ENCODE data around the gene LHX3. TPM values are rescaled to one million over a fixed set of nuclear protein-coding genes. Genes with fewer than 3 reads are reported as not detected.

LHX3 gene
- polyA plus RNA-seq, 2 of the 4 experiments (the other 2 are of a cell fraction) = 0.03 TPM; not detected in 1

DNA sequence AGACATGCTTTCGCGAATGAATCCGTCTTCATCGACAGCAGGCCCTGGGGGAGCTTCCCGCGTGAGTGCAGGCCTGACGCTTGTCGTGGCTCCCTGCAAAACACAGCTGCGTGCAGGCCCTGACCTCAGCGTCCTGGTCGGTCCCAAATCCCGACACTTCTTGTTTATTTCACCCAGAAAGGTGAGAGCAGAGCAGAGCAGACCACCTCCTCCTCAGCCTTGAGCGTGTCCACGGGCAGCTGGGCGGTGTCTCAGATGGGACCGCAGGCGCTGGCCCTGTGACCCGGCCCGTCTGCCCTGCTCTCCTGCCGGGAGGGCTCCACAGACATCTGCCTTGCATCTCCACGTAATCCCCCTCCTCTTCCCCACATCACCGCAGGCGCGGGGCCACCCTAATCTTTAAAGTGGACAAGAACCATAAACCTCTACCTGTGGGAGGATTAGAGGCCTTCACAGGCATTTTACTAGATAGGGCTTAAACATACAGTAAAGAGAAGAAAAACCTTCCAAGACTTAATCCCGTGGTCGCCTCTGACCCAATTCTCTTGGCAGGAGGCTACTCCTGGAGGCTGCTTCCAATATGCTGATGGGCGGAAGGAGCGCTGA is 7.5 kb upstream of the LHX3 start:
- FAIRE-seq = no peak

DNA sequence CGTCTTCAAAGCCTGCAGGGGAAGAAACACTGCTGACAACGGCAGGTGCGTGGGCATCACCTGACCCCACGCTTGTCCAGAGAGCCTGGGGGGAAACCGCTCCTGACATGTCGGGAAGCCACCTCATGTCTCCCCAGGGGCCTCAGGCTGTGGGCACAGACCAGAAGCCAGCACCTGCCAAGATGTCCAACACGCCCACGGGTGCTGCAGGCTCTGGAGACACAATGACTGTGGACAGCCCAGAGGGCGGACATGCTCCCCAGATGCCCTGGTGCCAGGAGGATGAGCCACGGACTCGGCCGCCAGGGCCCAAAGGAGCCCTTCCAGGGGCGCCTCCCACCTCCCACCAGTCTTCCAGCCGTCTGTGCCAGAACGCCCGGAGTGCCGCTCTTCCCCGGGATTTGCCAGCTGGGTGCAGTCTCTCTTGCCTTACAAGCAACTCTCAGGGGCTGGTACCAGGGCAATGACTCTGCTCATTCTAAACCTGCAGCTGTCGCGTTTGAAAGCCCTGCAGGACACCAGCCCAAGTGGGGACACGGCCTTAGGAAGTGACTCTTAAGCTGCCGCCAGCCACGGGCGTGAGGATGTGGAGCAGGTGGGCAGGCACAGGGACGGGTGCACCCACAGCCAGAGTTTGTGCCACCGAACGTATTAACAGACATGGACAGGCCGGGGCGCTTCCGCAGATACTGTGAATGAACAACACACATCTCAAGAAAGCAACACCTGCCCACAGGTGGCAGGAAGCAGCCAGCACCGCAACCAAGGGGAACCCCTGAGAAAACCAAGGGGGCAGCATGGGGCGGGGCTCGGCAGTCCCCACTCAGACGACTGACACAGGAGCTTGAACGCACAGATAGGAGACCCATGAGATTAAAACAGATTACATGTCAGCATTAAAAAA is 6.8 kb upstream of the LHX3 start:
- 92% methylated on average over 31 of the region's 35 CpGs for WGBS (ENCODE audit: missing lambda C conversion rate)
- Histone ChIP-seq H3K27ac (no peak overlapping the region), H3K4me2 (no peak overlapping the region), H3K4me1 (no peaks in the 10 kb centered on the region), H3K9me3 (no peaks in the 10 kb centered on the region), H3K4me3 (no peak overlapping the region)
- FAIRE-seq = no peak
- no peak for ATAC-seq
- TF ChIP-seq PHF8 (IDR thresholded peaks at IDR 0.05; ENCODE audit: borderline replicate concordance, low read depth) = no peak
- TF ChIP-seq, protein P1, sequence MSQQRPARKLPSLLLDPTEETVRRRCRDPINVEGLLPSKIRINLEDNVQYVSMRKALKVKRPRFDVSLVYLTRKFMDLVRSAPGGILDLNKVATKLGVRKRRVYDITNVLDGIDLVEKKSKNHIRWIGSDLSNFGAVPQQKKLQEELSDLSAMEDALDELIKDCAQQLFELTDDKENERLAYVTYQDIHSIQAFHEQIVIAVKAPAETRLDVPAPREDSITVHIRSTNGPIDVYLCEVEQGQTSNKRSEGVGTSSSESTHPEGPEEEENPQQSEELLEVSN (IDR thresholded peaks at IDR 0.05; ENCODE audit: borderline replicate concordance, low read depth) = no peak
- TF ChIP-seq BHLHE40 (IDR thresholded peaks at IDR 0.05; ENCODE audit: low read depth, low read length) = no peak
- no peak for TF ChIP-seq HDAC2 (IDR thresholded peaks at IDR 0.05)
- no peak for TF ChIP-seq REST (IDR thresholded peaks at IDR 0.05)
- no peak for TF ChIP-seq NFE2L2 (conservative IDR thresholded peaks at IDR 0.05; ENCODE audit: low read length)
- no peak for TF ChIP-seq RNF2 (IDR thresholded peaks at IDR 0.05; ENCODE audit: borderline replicate concordance, low read depth)
- TF ChIP-seq EP300 (IDR thresholded peaks at IDR 0.05) = no peak
- TF ChIP-seq RFX5 (IDR thresholded peaks at IDR 0.05) = no peak
- DNase-seq (ENCODE audit: low read depth in 1 of 2, low spot score in 1 of 2) = no peak
- ChIA-PET POLR2A (no interaction called here), CTCF (interaction anchor here (0.6 to 2.0 kb wide), 6 partner anchors 12 to 244 kb away, joined by 3 to 4 read pairs (median 3); no protein-coding TSS in a partner anchor)

More for the DNA sequence above, 7.5 kb upstream of the LHX3 start:
- no peak for DNase-seq (ENCODE audit: low read depth in 1 of 2, low spot score in 1 of 2)
- Histone ChIP-seq H3K27ac (no peak overlapping the region), H3K9me3 (no peaks in the 10 kb centered on the region), H3K4me1 (no peaks in the 10 kb centered on the region), H3K4me2 (no peak overlapping the region), H3K4me3 (no peak overlapping the region)
- CTCF ChIA-PET = interaction anchor here (0.6 to 2.0 kb wide), 7 partner anchors 11 to 245 kb away, joined by 3 to 4 read pairs (median 3); no protein-coding TSS in a partner anchor
- TF ChIP-seq, protein P2, sequence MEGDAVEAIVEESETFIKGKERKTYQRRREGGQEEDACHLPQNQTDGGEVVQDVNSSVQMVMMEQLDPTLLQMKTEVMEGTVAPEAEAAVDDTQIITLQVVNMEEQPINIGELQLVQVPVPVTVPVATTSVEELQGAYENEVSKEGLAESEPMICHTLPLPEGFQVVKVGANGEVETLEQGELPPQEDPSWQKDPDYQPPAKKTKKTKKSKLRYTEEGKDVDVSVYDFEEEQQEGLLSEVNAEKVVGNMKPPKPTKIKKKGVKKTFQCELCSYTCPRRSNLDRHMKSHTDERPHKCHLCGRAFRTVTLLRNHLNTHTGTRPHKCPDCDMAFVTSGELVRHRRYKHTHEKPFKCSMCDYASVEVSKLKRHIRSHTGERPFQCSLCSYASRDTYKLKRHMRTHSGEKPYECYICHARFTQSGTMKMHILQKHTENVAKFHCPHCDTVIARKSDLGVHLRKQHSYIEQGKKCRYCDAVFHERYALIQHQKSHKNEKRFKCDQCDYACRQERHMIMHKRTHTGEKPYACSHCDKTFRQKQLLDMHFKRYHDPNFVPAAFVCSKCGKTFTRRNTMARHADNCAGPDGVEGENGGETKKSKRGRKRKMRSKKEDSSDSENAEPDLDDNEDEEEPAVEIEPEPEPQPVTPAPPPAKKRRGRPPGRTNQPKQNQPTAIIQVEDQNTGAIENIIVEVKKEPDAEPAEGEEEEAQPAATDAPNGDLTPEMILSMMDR (IDR thresholded peaks at IDR 0.05) = no peak
- TF ChIP-seq HEYL (CRISPR knock-in tag; IDR thresholded peaks at IDR 0.05) = no peak
- TF ChIP-seq CBX2 (IDR thresholded peaks at IDR 0.05; ENCODE audit: borderline replicate concordance, low read depth) = no peak
- no peak for TF ChIP-seq CHD4 (IDR thresholded peaks at IDR 0.05; ENCODE audit: borderline replicate concordance)
- TF ChIP-seq FOXS1 (CRISPR knock-in tag; IDR thresholded peaks at IDR 0.05) = no peak
- no peak for TF ChIP-seq RCOR1 (IDR thresholded peaks at IDR 0.05; ENCODE audit: low read depth, low read length)
- TF ChIP-seq SREBF2 (IDR thresholded peaks at IDR 0.05) = no peak
- 94% methylated on average over 28 of the region's 28 CpGs for WGBS (ENCODE audit: missing lambda C conversion rate)
- no peak for ATAC-seq
- POLR2A ChIA-PET = no interaction called here
